GM19099 (cell line): Measurements from ENCODE around the gene PRPF40A.

ENCODE experiments used
- POLR2A ChIP-seq: IDR thresholded peaks from 3 replicates; pipeline ENCODE4 v1.6.1; 2011; ENCODE audit warnings: low read depth; ENCODE audit not compliant: insufficient read length; ENCODE audit errors: extremely low read depth

The PRPF40A gene

GRCh38 chr2:152682663-152683062 is 34.6 kb downstream of the PRPF40A start:
- TF ChIP-seq POLR2A: no peak

GRCh38 chr2:152678808-152679207 is 38.5 kb downstream of the PRPF40A start:
- no peak for TF ChIP-seq POLR2A

DNA sequence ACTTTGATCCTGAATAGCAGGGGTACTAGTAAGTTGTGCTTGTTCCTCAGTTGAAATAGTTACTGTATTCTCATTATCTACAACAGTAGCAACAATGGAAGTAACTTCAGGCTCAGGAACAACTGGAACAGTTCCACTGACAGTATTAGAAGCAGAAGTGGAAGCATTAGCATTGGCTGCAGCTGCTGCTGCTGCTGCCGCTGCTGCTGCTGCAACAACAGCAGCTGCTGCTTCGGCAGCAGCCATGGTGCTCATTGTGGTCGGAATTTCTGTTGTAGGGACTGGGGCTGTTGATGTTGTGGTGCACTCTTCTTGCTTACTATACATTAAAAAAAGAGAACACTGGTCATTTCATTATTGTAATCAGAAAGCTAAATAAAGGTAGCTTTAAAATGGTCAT is 40.8 kb downstream of the PRPF40A start:
- no peak for TF ChIP-seq POLR2A

DNA sequence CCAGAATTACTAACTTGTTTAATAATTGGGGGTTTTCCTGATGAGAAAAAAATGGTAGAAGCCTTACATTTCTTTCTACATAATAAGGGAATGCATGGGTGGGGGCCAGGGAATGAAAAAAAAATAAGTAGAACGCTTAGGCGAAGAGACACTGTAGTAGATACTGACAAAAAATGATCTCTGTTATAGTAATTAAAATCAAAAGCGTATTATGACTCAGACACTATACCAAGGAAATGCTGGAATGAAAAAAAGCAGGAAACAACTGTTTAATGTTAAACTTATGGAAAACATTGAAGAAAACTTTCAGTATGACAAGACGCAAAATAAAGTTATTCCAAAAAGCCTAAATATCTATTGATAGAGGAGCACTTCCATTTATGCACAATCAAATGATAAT is 42.9 kb downstream of the PRPF40A start:
- no peak for TF ChIP-seq POLR2A

DNA sequence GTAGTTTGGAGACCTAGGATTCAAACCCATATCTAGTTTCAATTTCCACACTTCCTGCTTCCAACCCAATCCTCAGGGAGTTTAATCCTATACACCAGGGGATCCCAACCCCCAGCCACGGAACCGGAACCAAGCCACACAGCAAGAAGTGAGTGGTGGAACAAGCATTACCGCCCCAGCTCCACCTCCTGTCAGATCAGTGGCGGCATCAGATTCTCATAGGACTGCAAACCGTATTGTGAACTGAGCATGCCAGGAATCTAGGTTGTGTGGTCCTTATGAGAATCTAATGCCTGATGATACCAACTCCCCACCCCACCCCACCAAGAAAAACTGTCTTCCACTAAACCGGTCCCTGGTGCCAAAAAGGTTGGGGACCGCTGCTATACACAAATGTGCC is 52.5 kb downstream of the PRPF40A start:
- no peak for TF ChIP-seq POLR2A

GRCh38 chr2:152661076-152661475 is 56.2 kb downstream of the PRPF40A start:
- TF ChIP-seq POLR2A: no peak

- no peak for TF ChIP-seq POLR2A
Observed at GRCh38 chr2:152658221-152658620, 59.0 kb downstream of the PRPF40A start.

DNA sequence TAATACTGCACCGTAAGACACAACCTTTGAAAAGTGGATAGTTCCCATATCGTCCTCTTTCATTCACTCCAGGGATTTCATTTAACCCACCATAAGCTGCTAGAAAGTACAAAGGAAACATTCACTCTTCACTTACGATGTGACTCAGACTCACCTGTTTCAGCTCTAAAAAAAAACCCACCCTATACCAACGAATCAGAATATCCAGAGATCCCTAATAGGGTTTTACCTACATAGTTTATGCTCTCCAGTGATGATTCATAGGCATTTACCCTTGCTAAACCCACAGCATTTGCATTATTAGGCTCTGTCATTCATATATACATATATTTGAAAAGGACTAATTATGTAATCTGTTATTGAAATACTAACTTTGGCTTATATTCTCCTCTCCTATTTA is 60.2 kb downstream of the PRPF40A start:
- no peak for TF ChIP-seq POLR2A

DNA sequence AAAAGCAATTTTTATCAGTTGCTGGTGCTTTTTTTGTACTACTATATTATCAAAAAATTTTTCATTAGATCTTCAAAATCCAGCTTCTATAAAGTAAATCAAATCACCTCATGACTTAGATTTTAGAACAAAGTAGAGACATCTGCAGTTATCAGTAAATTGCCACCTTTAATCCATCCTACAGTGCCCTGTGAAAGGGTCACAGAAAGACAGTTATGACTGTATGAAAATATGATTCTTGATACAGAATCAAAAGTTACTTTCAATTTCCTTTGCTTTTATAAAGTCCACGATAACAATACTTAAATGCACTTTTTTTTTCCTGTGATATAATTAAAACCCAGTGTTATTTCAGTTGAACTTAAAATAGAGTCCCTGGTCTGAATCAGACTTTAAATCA is 61.4 kb downstream of the PRPF40A start:
- TF ChIP-seq POLR2A: no peak

- no peak for TF ChIP-seq POLR2A
Observed at GRCh38 chr2:152651834-152652233, 65.4 kb downstream of the PRPF40A start.

- no peak for TF ChIP-seq POLR2A
Observed at GRCh38 chr2:152650768-152651371, 66.4 kb downstream of the PRPF40A start.

- no peak for TF ChIP-seq POLR2A
Observed at GRCh38 chr2:152649997-152650396, 67.3 kb downstream of the PRPF40A start.

DNA sequence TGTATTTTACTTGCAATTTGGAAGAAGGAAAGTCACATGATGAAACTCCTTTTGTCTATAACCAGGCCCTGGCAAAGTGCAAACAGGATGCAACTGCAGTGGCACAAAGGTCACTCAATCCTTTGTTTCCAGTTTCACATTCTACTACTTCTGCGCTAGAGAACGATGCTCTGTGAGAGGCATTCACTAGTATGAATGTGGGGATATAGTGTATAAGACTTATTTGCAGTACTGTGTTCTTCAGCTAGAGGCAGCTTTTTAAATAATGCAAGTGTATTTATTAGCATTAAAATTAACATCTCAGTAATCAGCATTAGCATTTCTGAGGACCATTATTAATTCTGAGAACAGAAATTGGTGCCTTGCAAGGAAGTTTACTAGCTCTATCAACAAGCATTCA is 68.9 kb downstream of the PRPF40A start:
- TF ChIP-seq POLR2A: no peak

GRCh38 chr2:152647552-152647951 is 69.7 kb downstream of the PRPF40A start:
- no peak for TF ChIP-seq POLR2A

DNA sequence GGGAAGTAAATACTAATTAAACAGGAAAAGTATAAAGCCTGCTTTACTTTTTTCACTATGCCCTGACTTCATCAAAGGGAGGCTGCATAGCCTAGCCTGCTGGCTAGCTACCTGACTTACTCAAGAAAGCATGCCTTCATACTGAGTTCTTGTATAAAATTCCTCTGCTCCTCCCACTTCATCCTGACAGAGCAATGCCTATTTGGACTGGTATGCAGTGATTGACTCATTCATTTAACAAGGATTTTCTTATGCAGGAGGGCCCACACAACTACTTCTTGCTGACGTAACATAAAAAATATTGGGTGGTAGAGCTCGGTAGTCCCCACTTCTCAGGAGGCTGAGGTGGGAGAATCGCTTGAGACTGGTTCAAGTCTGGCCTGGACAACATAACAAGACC is 70.5 kb downstream of the PRPF40A start:
- no peak for TF ChIP-seq POLR2A

GRCh38 chr2:152646264-152646663 is 71.0 kb downstream of the PRPF40A start:
- no peak for TF ChIP-seq POLR2A

- TF ChIP-seq POLR2A: no peak
Observed at GRCh38 chr2:152644189-152644873, 72.9 kb downstream of the PRPF40A start.
